Sigmoid colon (tissue), 7 donors: ENCODE measurements around the gene CIC. TPM values are rescaled to one million over a fixed set of nuclear protein-coding genes. Genes with fewer than 3 reads are reported as not detected.

ENCODE experiments used
- DNase-seq: peaks from one replicate; pipeline ENCODE4 v3.0.0-alpha.2; 2019
- H3K27ac ChIP-seq, 4 donors: fragments of 200-600 bp; sonication (generic); one replicate each; pipeline ENCODE4 v1.5.1; 2016 to 2019; ENCODE audit warnings: mild to moderate bottlenecking in 1 of 4
- H3K27me3 ChIP-seq, 3 donors: fragments of 200-600 bp; sonication (generic); one replicate each; pipeline ENCODE4 v1.5.1; 2019; ENCODE audit warnings: mild to moderate bottlenecking in 1 of 3
- H3K36me3 ChIP-seq, 4 donors: fragments of 200-600 bp; sonication (generic); one replicate each; pipeline ENCODE4 v1.5.1; 2016 to 2019
- H3K4me1 ChIP-seq, 4 donors: fragments of 200-600 bp; sonication (generic); one replicate each; pipeline ENCODE4 v1.5.1; 2017 to 2019
- H3K4me3 ChIP-seq, 4 donors: fragments of 200-600 bp; sonication (generic); one replicate each; pipeline ENCODE4 v1.5.1; 2017 to 2019; ENCODE audit warnings: mild to moderate bottlenecking in 2 of 4, moderate library complexity in 1 of 4
- H3K9me3 ChIP-seq, 4 donors: fragments of 200-600 bp in 3 of 4; sonication (generic) in 3 of 4; one replicate each; pipeline versions ENCODE4 v1.5.1 to v1.6.1; 2013 to 2019
- EP300 ChIP-seq, 4 donors: sonication (generic); formaldehyde crosslinking; IDR thresholded peaks; one replicate each; pipeline ENCODE4 v1.6.1; 2017; ENCODE audit warnings: antibody characterized with exemption in 4 of 4
- POLR2A ChIP-seq, 2 donors: fragments of 450-650 bp; IDR thresholded peaks; one replicate each; pipeline ENCODE4 v1.6.1; 2016; ENCODE audit warnings: antibody characterized with exemption in 2 of 2, mild to moderate bottlenecking in 2 of 2, moderate library complexity in 2 of 2
- POLR2AphosphoS5 ChIP-seq, 4 donors: sonication (generic); formaldehyde crosslinking; IDR thresholded peaks; one replicate each; pipeline ENCODE4 v1.6.1; 2017; ENCODE audit warnings: antibody characterized with exemption in 4 of 4
- WGBS, 2 donors: extraction: QIAGEN DNeasy Blood & Tissue Kit; methylation state at CpG; one replicate each; pipeline ENCODE4 v1.1.7; 2013; 5-methylcytosine and 5-hydroxymethylcytosine counted together
- intact Hi-C: fragments of 100-400 bp; cut with DNase I; formaldehyde crosslinking; loops from one replicate; pipeline ENCODE4 v1.15.1; 2023
- polyA plus RNA-seq, 3 donors: library from polyadenylated mRNA; stranded (reverse); fragments of 200-250 nt; gene quantifications; one replicate each; pipeline ENCODE4 v1.2.3, GENCODE V29; 2013
- total RNA-seq, 4 donors: library from RNA; depleted of rRNA; stranded (reverse); fragments of >200 nt; gene quantifications; one replicate each; pipeline ENCODE4 v1.1.0, GENCODE V29; 2016
- TF ChIP-seq, protein P1 (sequence below), 4 experiments: fragments of 450-650 bp in 3 of 4; fragments of 200-600 bp in 1 of 4; IDR thresholded peaks; one replicate each; pipeline ENCODE4 v1.5.1; 2016 to 2019; ENCODE audit warnings: antibody characterized with exemption in 4 of 4, mild to moderate bottlenecking in 3 of 4, moderate library complexity in 2 of 4
- donor health status: healthy with polysubstance abuse.
- donor health status: Bipolar disorder and iron deficiency.
- donor health status: healthy.

The CIC gene
- total and polyA plus RNA-seq, 7 donors = 8.4 to 42.1 (median 20.0) TPM

DNA sequence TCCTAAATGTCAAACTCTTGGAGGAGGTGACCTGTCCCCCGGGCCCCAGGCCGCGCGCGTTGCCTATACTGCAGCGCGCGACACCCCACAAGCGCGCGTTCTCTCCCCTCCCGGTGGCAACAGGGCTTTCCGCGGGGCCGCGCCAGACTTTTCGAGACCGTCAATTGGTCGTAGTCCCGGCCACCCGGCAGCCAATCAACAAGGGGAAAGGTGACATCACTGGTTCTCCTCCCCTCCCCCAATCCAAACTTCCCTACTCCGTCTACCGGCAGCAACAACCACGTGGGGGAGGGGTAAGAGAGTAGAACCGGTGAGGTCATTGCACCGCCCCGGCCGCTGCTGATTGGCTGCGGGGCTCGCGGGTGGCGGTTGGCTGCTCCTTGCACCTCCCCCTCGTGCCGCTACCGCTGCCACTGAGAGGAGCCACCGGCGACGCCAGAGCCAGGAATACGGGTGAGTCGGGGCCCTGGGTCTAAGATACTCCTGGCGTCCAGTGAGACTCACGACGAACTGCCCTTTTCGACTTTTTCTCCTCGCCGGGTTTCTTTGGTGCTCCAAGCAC is 829 bp upstream of the CIC start:
- Histone ChIP-seq H3K4me3 (peak overlapping the region; percentile 51 to 74 (median 68)), H3K9me3 (no peaks in the 10 kb centered on the region), H3K36me3 (peaks cover 4 to 16% (median 8%) of the 10 kb centered on the region in 4 donors), H3K27me3 (no peaks in the 10 kb centered on the region), H3K4me1 (peaks cover 0 to 32% (median 29%) of the 10 kb centered on the region in 4 donors), H3K27ac (peak overlapping the region; percentile 94 to 99 (median 98))
- intact Hi-C loops = loop anchor here (1.0 kb wide), 1 partner anchor 13 kb away; the partner anchor contains the start of gene ERF
- peak; percentile 100 for DNase-seq
- TF ChIP-seq POLR2A (IDR thresholded peaks at IDR 0.05) = peak; percentile 70 to 79
- peak in 2 of 4 donors; percentile 60 to 83 for TF ChIP-seq EP300 (IDR thresholded peaks at IDR 0.05)
- TF ChIP-seq POLR2AphosphoS5 (IDR thresholded peaks at IDR 0.05) = peak; percentile 76 to 98 (median 89)
- TF ChIP-seq, protein P1, sequence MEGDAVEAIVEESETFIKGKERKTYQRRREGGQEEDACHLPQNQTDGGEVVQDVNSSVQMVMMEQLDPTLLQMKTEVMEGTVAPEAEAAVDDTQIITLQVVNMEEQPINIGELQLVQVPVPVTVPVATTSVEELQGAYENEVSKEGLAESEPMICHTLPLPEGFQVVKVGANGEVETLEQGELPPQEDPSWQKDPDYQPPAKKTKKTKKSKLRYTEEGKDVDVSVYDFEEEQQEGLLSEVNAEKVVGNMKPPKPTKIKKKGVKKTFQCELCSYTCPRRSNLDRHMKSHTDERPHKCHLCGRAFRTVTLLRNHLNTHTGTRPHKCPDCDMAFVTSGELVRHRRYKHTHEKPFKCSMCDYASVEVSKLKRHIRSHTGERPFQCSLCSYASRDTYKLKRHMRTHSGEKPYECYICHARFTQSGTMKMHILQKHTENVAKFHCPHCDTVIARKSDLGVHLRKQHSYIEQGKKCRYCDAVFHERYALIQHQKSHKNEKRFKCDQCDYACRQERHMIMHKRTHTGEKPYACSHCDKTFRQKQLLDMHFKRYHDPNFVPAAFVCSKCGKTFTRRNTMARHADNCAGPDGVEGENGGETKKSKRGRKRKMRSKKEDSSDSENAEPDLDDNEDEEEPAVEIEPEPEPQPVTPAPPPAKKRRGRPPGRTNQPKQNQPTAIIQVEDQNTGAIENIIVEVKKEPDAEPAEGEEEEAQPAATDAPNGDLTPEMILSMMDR (IDR thresholded peaks at IDR 0.05) = peak in 1 of 4 experiments; percentile 16
- 0% methylated on average over 46 of the region's 46 CpGs for WGBS, 2 donors

DNA sequence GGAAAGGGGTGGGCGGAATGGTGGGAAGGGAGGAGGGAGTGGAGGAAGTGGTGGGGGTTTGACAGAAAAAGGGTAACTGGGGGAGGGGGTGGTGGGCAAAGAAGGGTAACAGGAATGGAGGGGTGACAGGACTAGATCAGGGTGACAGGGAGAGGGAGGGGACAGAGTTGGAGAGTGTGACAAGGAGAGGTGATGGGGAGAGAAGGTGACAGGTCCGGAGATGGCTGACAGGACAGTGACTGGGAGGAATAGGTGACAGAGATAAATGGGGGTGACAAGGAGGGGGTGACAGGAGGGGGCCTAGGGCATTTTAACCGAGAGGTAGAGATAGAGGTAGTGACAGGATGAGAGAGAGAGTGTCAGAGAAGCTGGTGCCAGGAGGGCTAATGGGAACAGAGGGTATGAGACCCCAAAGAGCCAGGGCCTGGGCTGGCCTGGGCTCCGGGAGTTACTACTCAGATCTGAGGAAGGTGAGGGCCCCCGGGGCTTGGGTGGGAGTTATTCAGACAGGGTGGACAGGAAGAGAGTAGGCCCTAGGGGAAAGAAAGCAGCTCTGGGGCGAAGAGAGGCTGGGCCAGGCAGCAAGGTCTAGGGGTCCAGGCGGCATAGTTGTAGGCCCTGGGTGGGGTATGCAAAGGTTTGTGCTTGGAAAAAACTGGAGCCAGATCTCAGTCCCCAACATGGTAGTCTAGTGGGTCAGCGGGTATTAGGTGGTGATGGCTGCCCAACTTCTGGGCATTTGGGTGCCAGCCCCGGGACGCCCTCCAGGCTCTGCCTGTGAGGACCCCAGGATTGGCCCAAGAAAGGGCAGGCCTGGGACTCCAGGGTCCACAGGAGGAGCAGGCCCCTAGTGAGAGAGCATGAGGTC is 660 bp downstream of the CIC start:
- Histone ChIP-seq H3K36me3 (peaks cover 16 to 30% (median 20%) of the 10 kb centered on the region in 4 donors), H3K27me3 (no peaks in the 10 kb centered on the region), H3K9me3 (no peaks in the 10 kb centered on the region), H3K4me3 (peak overlapping the region; percentile 64 to 71 (median 66)), H3K27ac (peak overlapping the region; percentile 89 to 96 (median 90)), H3K4me1 (peaks cover 0 to 41% (median 32%) of the 10 kb centered on the region in 4 donors)
- peak; percentile 77 for DNase-seq
- WGBS, 2 donors = 35 to 36% methylated on average over 10 of the region's 10 CpGs
- intact Hi-C loops = no loop called here
- TF ChIP-seq EP300 (IDR thresholded peaks at IDR 0.05) (no peak), POLR2AphosphoS5 (IDR thresholded peaks at IDR 0.05) (no peak), POLR2A (IDR thresholded peaks at IDR 0.05) (no peak)
- TF ChIP-seq, protein P1 (IDR thresholded peaks at IDR 0.05) = no peak

DNA sequence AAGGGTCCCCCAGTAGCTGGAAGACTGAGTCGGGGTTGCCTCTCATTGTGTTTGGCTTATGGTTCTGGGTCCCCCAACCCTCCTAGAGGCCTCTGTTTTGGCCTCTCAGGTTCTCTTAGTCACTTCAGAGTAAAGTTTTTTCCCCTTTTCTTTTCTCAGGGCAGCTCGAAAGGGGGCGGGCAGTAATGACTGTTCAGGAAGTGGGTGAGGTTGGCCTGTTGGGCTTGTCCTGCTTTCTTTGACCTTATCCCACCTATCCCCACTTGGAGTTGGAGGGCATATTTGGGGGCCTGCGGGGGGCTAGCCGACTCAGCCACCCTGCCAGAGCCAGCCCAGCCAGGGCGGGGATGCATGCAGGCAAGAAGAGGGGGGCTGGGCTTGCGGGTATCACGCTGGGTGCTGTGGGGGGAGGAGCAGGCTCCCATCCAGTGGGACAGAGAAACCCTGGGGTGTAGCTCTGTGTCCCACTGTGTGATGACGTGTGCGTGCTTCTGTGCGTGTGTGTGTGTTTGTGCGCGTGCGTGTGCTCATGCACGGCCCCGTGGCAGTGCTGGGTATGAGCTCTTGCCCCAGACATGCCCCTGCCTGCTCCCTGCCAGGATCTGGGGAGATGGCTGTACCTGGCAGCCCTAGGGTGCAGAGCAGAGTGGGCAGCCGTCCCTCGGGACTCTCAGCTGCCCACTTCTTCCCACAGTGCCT is 1.4 kb downstream of the CIC start:
- peaks cover 0 to 48% (median 39%) of the 10 kb centered on the region in 4 donors for H3K4me1 ChIP-seq
- H3K4me3 ChIP-seq = peak overlapping the region; percentile 11 to 67 (median 65)
- H3K27ac ChIP-seq = peak overlapping the region; percentile 89 to 96 (median 90)
- H3K36me3 ChIP-seq = peaks cover 16 to 34% (median 21%) of the 10 kb centered on the region in 4 donors
- TF ChIP-seq POLR2AphosphoS5 (IDR thresholded peaks at IDR 0.05) (peak; percentile 47 to 82 (median 54)), EP300 (IDR thresholded peaks at IDR 0.05) (peak in 2 of 4 donors; percentile 41 to 61), POLR2A (IDR thresholded peaks at IDR 0.05) (peak in 1 of 2 donors; percentile 28)
- TF ChIP-seq, protein P1 (IDR thresholded peaks at IDR 0.05) = no peak
- intact Hi-C loops = no loop called here
- no peaks in the 10 kb centered on the region for H3K9me3 ChIP-seq
- DNase-seq = peak; percentile 92
- 4 to 12% methylated on average over 18 of the region's 18 CpGs for WGBS, 2 donors
- H3K27me3 ChIP-seq = no peaks in the 10 kb centered on the region

DNA sequence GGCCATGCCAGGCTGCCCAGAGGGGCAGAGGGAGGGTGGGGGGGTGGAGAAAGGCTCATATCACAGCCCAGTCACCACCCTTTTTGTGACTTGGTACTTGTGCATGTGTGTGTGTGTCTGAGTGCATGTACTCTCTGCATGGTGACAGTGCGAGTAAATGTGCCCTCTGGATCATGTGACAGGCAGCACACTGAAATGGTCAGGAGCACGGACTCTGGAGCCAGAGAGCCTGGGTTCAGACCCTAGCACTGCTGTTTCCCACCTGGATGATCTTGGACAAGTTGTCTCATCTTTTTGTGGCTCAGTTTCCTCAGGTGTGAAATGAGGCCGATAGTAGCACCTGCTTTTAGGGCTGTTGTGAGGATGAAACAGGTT is 2.0 kb downstream of the CIC start:
- H3K27ac ChIP-seq = peak overlapping the region; percentile 89 to 96 (median 90)
- peaks cover 16 to 34% (median 21%) of the 10 kb centered on the region in 4 donors for H3K36me3 ChIP-seq
- 45 to 67% methylated on average over 3 of the region's 3 CpGs for WGBS, 2 donors
- H3K9me3 ChIP-seq = no peaks in the 10 kb centered on the region
- peaks cover 0 to 49% (median 41%) of the 10 kb centered on the region in 4 donors for H3K4me1 ChIP-seq
- peak overlapping the region in 3 of 4 donors; percentile 64 to 67 (median 66) for H3K4me3 ChIP-seq
- DNase-seq = no peak
- intact Hi-C loops = no loop called here
- no peaks in the 10 kb centered on the region for H3K27me3 ChIP-seq
- no peak for TF ChIP-seq POLR2AphosphoS5 (IDR thresholded peaks at IDR 0.05)
- TF ChIP-seq, protein P1 (IDR thresholded peaks at IDR 0.05) = no peak
- TF ChIP-seq EP300 (IDR thresholded peaks at IDR 0.05) = no peak
- no peak for TF ChIP-seq POLR2A (IDR thresholded peaks at IDR 0.05)
